HepG2 (cell line): ENCODE measurements around the gene CCDC106. TPM values are rescaled to one million over a fixed set of nuclear protein-coding genes. Genes with fewer than 3 reads are reported as not detected.
A peak's percentile ranks its signal among the peaks of the same experiment; 100 is the strongest.

Source experiments
- ESRRA ChIP-seq: sonication (generic); formaldehyde crosslinking; IDR thresholded peaks from 2 replicates; pipeline ENCODE4 v1.5.1; 2020; ENCODE audit warnings: mild to moderate bottlenecking, low read depth, missing genetic modification reagents
- HDAC1 ChIP-seq: sonication (generic); formaldehyde crosslinking; IDR thresholded peaks from 2 replicates; pipeline ENCODE4 v1.5.1; 2020; ENCODE audit warnings: mild to moderate bottlenecking, missing genetic modification reagents
- NR3C1 ChIP-seq: sonication (generic); formaldehyde crosslinking; IDR thresholded peaks from 2 replicates; pipeline ENCODE4 v1.4.0; 2020; ENCODE audit warnings: missing genetic modification reagents
- SP1 ChIP-seq, 2 experiments: fragments of 450-650 bp in 1 of 2; sonication (generic) in 1 of 2; formaldehyde crosslinking in 1 of 2; IDR thresholded peaks; 2 replicates each; pipeline versions ENCODE4 v1.4.0 to v1.6.1; 2016 to 2020; ENCODE audit warnings: missing genetic modification reagents in 1 of 2
- ZBTB8A ChIP-seq: sonication (generic); formaldehyde crosslinking; IDR thresholded peaks from 2 replicates; pipeline ENCODE4 v1.4.0; 2020; ENCODE audit warnings: mild to moderate bottlenecking, low read depth, missing genetic modification reagents, borderline replicate concordance
- ZNF138 ChIP-seq: sonication (generic); formaldehyde crosslinking; IDR thresholded peaks from 2 replicates; pipeline ENCODE4 v1.5.0; 2020; ENCODE audit warnings: mild to moderate bottlenecking, low read depth, missing genetic modification reagents
- ZNF484 ChIP-seq: sonication (generic); formaldehyde crosslinking; IDR thresholded peaks from 2 replicates; pipeline ENCODE4 v1.5.1; 2020; ENCODE audit warnings: mild to moderate bottlenecking, low read depth, missing genetic modification reagents, borderline replicate concordance
- ZNF850 ChIP-seq: sonication (generic); formaldehyde crosslinking; conservative IDR thresholded peaks from 2 replicates; pipeline ENCODE4 v1.9.0; 2021; ENCODE audit warnings: mild to moderate bottlenecking, missing genetic modification reagents
- polyA plus RNA-seq, 8 experiments: library from polyadenylated mRNA; depleted of rRNA in 3 of 8; stranded (reverse) in 7 of 8; unstranded in 1 of 8; fragments of >200 nt; fragmentation: Illumina TruSeq in 4 of 8; extraction: Trizol in 4 of 8; gene quantifications; 2 replicates each; pipeline versions ENCODE4 v1.2.1 to v1.2.3, GENCODE V29; 2011 to 2016; ENCODE audit warnings: low read depth in 4 of 8, missing spikeins in 1 of 8, mixed read lengths in 1 of 8; ENCODE audit not compliant: insufficient read depth in 1 of 8
- total RNA-seq, 5 experiments: library from RNA; depleted of rRNA; stranded (reverse); fragments of >200 nt; fragmentation: Illumina TruSeq; extraction: Trizol; gene quantifications; 2 replicates each; pipeline ENCODE4 v1.2.3, GENCODE V29; 2016; ENCODE audit warnings: low read depth in 1 of 5
- TF ChIP-seq, protein P1 (sequence below): sonication (generic); formaldehyde crosslinking; IDR thresholded peaks from 2 replicates; pipeline ENCODE4 v1.5.0; 2020; ENCODE audit warnings: missing genetic modification reagents
- TF ChIP-seq, protein P2 (sequence below): sonication (generic); formaldehyde crosslinking; IDR thresholded peaks from 2 replicates; pipeline ENCODE4 v1.4.0; 2020; ENCODE audit warnings: mild to moderate bottlenecking, missing genetic modification reagents
- TF ChIP-seq, protein P3 (sequence below): sonication (generic); formaldehyde crosslinking; IDR thresholded peaks from 2 replicates; pipeline ENCODE4 v1.5.0; 2020; ENCODE audit warnings: missing genetic modification reagents, mild to moderate bottlenecking, borderline replicate concordance
- TF ChIP-seq, protein P4 (sequence below): sonication (generic); formaldehyde crosslinking; IDR thresholded peaks from 2 replicates; pipeline ENCODE4 v1.8.1; 2022; ENCODE audit warnings: mild to moderate bottlenecking, missing genetic modification reagents
- TF ChIP-seq, protein P5 (sequence below): sonication (generic); formaldehyde crosslinking; IDR thresholded peaks from 2 replicates; pipeline ENCODE4 v1.4.0; 2020; ENCODE audit warnings: mild to moderate bottlenecking, missing genetic modification reagents

Gene CCDC106
- total and polyA plus RNA-seq, 2 of the 13 experiments (the other 11 are each of a cell fraction or from before 2014, with no cell fraction given) = 4.7 to 8.8 TPM

DNA sequence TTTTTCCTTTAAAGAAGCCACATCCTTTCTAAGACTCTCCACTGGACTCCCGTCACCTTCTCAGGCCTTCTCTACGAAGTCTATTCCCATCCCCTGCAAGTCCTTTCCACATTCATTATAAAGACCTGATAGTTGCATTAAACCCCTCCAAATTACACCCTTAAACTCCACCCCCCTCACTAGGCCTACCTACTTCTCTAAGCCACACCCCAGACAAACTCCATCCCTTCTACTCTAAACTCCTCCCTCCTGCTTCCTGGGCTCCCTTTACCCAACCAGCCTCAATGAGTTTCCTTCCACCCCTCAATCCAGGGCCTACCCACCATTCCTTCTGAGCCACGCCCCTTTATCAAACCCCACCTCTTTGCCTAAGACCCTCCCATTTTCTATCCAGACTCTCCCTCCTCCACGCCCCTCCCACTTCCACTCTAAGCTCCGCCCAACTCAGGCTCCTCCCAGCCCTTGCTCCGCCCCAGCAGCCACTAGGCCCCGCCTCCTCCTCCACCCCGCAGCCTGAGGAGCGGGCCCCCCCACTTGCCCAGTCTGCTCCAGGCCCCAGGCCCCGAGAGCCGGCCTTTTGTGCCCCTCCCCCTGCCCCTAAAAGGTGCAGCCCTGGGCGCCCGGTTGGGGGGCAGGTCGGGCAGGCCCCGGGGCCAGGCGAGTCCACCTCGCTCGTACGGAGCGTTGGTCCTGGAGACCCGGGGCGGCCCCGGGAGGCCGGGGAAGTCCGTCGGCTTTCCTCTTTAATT is 49.1 kb upstream of the CCDC106 start (continued):
- TF ChIP-seq, protein P1, sequence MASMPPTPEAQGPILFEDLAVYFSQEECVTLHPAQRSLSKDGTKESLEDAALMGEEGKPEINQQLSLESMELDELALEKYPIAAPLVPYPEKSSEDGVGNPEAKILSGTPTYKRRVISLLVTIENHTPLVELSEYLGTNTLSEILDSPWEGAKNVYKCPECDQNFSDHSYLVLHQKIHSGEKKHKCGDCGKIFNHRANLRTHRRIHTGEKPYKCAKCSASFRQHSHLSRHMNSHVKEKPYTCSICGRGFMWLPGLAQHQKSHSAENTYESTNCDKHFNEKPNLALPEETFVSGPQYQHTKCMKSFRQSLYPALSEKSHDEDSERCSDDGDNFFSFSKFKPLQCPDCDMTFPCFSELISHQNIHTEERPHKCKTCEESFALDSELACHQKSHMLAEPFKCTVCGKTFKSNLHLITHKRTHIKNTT (CRISPR knock-in tag) = no peak
- TF ChIP-seq NR3C1 (CRISPR knock-in tag) (no peak), HDAC1 (CRISPR knock-in tag) (no peak), ESRRA (CRISPR knock-in tag) (no peak), ZBTB8A (CRISPR knock-in tag) (no peak), ZNF850 (CRISPR knock-in tag) (no peak), SP1 (IDR thresholded peaks at IDR 0.05) (peak; percentile 55; the same call in 1 of the 2 replicates), SP1 (CRISPR knock-in tag; IDR thresholded peaks at IDR 0.05) (peak; percentile 83), ZNF138 (CRISPR knock-in tag) (0 out of 2 replicates have a peak, but pooled peaks have one; percentile 55), ZNF484 (CRISPR knock-in tag) (no peak)
- TF ChIP-seq, protein P2, sequence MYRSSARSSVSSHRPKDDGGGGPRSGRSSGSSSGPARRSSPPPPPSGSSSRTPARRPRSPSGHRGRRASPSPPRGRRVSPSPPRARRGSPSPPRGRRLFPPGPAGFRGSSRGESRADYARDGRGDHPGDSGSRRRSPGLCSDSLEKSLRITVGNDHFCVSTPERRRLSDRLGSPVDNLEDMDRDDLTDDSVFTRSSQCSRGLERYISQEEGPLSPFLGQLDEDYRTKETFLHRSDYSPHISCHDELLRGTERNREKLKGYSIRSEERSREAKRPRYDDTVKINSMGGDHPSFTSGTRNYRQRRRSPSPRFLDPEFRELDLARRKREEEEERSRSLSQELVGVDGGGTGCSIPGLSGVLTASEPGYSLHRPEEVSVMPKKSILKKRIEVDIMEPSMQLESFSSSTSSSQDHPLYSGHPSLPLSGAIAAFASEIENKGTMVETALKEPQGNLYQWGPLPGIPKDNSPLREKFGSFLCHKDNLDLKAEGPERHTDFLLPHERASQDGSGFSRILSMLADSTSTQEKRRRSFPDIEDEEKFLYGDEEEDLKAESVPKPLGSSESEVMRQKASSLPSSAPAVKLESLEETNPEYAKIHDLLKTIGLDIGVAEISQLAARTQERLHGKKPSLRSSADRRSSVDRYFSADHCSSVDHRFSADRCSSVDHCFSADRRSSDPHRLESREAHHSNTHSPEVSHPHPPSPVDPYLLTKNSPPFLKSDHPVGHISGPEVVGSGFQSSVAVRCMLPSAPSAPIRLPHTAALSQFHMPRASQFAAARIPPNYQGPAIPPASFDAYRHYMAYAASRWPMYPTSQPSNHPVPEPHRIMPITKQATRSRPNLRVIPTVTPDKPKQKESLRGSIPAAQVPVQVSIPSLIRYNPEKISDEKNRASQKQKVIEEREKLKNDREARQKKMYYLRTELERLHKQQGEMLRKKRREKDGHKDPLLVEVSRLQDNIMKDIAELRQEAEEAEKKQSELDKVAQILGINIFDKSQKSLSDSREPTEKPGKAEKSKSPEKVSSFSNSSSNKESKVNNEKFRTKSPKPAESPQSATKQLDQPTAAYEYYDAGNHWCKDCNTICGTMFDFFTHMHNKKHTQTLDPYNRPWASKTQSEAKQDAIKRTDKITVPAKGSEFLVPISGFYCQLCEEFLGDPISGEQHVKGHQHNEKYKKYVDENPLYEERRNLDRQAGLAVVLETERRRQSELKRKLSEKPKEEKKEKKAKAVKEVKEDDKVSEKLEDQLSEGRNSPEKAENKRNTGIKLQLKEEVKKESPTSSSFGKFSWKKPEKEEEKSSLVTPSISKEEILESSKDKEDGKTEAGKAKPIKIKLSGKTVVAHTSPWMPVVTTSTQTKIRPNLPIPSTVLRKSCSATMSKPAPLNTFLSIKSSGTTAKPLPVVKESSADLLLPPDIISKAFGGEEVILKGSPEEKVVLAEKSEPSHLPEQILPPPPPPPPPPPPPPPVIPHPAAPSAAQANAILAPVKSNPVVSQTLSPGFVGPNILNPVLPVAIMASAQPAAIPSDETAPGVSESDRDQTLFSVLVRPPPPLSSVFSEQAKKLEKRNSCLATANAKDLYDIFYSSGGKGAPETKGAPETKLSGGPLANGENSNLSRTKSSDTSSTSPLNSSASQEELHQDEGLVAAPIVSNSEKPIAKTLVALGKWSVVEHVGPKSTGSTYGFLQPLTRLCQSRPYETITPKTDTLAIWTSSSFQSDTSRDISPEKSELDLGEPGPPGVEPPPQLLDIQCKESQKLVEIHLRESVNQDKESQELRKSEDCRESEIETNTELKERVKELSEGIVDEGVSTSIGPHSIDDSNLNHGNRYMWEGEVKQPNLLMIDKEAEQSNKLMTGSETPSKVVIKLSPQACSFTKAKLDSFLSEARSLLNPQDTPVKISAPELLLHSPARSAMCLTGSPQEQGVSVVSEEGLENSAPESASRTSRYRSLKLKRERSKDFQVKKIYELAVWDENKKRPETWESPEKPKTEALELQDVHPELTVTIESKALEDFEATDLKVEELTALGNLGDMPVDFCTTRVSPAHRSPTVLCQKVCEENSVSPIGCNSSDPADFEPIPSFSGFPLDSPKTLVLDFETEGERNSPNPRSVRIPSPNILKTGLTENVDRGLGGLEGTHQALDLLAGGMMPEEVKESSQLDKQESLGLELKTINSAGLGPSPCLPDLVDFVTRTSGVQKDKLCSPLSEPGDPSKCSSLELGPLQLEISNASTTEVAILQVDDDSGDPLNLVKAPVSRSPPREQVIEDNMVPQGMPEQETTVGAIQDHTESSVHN (CRISPR knock-in tag) = no peak
- TF ChIP-seq, protein P3, sequence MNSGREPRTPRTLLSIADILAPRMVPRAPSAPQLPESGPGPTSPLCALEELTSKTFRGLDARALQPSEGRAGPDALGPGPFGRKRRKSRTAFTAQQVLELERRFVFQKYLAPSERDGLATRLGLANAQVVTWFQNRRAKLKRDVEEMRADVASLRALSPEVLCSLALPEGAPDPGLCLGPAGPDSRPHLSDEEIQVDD = no peak
- TF ChIP-seq, protein P4, sequence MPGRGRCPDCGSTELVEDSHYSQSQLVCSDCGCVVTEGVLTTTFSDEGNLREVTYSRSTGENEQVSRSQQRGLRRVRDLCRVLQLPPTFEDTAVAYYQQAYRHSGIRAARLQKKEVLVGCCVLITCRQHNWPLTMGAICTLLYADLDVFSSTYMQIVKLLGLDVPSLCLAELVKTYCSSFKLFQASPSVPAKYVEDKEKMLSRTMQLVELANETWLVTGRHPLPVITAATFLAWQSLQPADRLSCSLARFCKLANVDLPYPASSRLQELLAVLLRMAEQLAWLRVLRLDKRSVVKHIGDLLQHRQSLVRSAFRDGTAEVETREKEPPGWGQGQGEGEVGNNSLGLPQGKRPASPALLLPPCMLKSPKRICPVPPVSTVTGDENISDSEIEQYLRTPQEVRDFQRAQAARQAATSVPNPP (CRISPR knock-in tag) = no peak
- TF ChIP-seq, protein P5, sequence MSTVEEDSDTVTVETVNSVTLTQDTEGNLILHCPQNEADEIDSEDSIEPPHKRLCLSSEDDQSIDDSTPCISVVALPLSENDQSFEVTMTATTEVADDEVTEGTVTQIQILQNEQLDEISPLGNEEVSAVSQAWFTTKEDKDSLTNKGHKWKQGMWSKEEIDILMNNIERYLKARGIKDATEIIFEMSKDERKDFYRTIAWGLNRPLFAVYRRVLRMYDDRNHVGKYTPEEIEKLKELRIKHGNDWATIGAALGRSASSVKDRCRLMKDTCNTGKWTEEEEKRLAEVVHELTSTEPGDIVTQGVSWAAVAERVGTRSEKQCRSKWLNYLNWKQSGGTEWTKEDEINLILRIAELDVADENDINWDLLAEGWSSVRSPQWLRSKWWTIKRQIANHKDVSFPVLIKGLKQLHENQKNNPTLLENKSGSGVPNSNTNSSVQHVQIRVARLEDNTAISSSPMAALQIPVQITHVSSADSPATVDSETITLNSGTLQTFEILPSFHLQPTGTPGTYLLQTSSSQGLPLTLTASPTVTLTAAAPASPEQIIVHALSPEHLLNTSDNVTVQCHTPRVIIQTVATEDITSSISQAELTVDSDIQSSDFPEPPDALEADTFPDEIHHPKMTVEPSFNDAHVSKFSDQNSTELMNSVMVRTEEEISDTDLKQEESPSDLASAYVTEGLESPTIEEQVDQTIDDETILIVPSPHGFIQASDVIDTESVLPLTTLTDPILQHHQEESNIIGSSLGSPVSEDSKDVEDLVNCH = no peak
